Vagina (tissue), 2 donors: ENCODE results near the gene INPP5K. TPM values are rescaled to one million over a fixed set of nuclear protein-coding genes. Genes with fewer than 3 reads are reported as not detected.
A peak's percentile ranks its signal among the peaks of the same experiment; 100 is the strongest.

Experiments used
- DNase-seq, 2 donors: peaks; one replicate each; pipeline ENCODE4 v3.0.0-alpha.2; 2017; ENCODE audit errors: extremely low spot score in 2 of 2
- H3K27ac ChIP-seq: fragments of 200-600 bp; sonication (generic); one replicate; pipeline ENCODE4 v1.5.1; 2019
- H3K27me3 ChIP-seq: fragments of 200-600 bp; sonication (generic); one replicate; pipeline ENCODE4 v1.5.1; 2019
- H3K36me3 ChIP-seq, 2 donors: fragments of 200-600 bp; sonication (generic); one replicate each; pipeline ENCODE4 v1.5.1; 2017 to 2019
- H3K4me1 ChIP-seq: fragments of 200-600 bp; sonication (generic); one replicate; pipeline ENCODE4 v1.5.1; 2019
- H3K4me3 ChIP-seq, 2 donors: fragments of 200-600 bp; sonication (generic); 1 replicate in 1 of 2; 2 replicates in 1 of 2; pipeline ENCODE4 v1.5.1; 2016 to 2019
- H3K9me3 ChIP-seq: fragments of 200-600 bp; sonication (generic); one replicate; pipeline ENCODE4 v1.5.1; 2019
- CTCF ChIP-seq, 3 experiments: fragments of 450-650 bp in 2 of 3; fragments of 200-600 bp in 1 of 3; sonication (generic) in 1 of 3; IDR thresholded peaks; one replicate each; pipeline ENCODE4 v1.5.1; 2017 to 2019; ENCODE audit warnings: antibody characterized with exemption in 3 of 3, mild to moderate bottlenecking in 2 of 3, moderate library complexity in 2 of 3
- POLR2A ChIP-seq, 2 donors: fragments of 450-650 bp; IDR thresholded peaks; one replicate each; pipeline ENCODE4 v1.6.1; 2017; ENCODE audit warnings: antibody characterized with exemption in 2 of 2, mild to moderate bottlenecking in 2 of 2, moderate library complexity in 2 of 2
- POLR2AphosphoS5 ChIP-seq, 2 donors: sonication (generic); formaldehyde crosslinking; IDR thresholded peaks; one replicate each; pipeline ENCODE4 v1.9.0; 2017; ENCODE audit warnings: antibody characterized with exemption in 2 of 2, mild to moderate bottlenecking in 2 of 2, low read depth in 1 of 2; ENCODE audit not compliant: insufficient read depth in 1 of 2
- intact Hi-C: fragments of 100-400 bp; cut with DNase I; formaldehyde crosslinking; loops from one replicate; pipeline ENCODE4 v1.15.1; 2023
- total RNA-seq: library from RNA; depleted of rRNA; stranded (reverse); fragments of >200 nt; gene quantifications from one replicate; pipeline ENCODE4 v1.2.3, GENCODE V29; 2016

Gene INPP5K
- total RNA-seq, 1 donor from 2014 or later = 96.0 TPM

DNA sequence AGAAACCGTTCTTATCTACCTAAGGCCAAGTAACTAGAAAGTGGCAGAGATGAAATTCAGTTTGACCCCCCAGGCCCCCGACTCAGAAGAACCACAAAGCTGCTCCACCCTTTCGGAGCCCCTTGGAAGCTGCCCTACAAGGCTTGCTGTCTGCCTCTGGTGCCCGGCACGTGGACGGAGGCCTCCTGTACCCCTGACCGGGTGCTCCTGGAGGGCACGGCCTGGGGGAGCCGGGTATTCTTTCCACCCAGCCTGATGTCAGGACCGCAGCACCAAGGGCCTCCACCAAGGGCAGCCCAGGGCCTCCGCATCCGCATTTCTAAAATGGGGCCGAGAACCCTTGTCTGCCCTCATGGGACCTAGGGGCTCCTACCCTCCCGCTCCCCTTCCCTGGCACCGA lies 44.9 kb downstream of the INPP5K start:
- H3K9me3 ChIP-seq = no peaks in the 10 kb centered on the region
- peaks cover 0 to 75% of the 10 kb centered on the region in 2 donors for H3K36me3 ChIP-seq
- DNase-seq = no peak
- no peak overlapping the region for H3K4me3 ChIP-seq
- H3K27ac ChIP-seq = no peak overlapping the region
- H3K27me3 ChIP-seq = no peaks in the 10 kb centered on the region
- H3K4me1 ChIP-seq = no peaks in the 10 kb centered on the region
- TF ChIP-seq POLR2A (IDR thresholded peaks at IDR 0.05) = no peak
- TF ChIP-seq CTCF (IDR thresholded peaks at IDR 0.05) = no peak
- no peak for TF ChIP-seq POLR2AphosphoS5 (IDR thresholded peaks at IDR 0.05; ENCODE audit: insufficient read depth in 1 of 2, low read depth in 1 of 2)
- intact Hi-C loops = no loop called here

GRCh38 chr17:1470755-1471462 lies 45.5 kb downstream of the INPP5K start:
- DNase-seq = peak in 1 of 2 donors; percentile 85
- peaks cover 0 to 71% of the 10 kb centered on the region in 2 donors for H3K36me3 ChIP-seq
- no peak overlapping the region for H3K27ac ChIP-seq
- H3K4me1 ChIP-seq = no peaks in the 10 kb centered on the region
- no peaks in the 10 kb centered on the region for H3K27me3 ChIP-seq
- TF ChIP-seq POLR2A (IDR thresholded peaks at IDR 0.05) = no peak
- no peak for TF ChIP-seq CTCF (IDR thresholded peaks at IDR 0.05)
- TF ChIP-seq POLR2AphosphoS5 (IDR thresholded peaks at IDR 0.05; ENCODE audit: insufficient read depth in 1 of 2, low read depth in 1 of 2) = no peak
- intact Hi-C loops = no loop called here
- H3K4me3 ChIP-seq = no peak overlapping the region
- no peaks in the 10 kb centered on the region for H3K9me3 ChIP-seq

DNA sequence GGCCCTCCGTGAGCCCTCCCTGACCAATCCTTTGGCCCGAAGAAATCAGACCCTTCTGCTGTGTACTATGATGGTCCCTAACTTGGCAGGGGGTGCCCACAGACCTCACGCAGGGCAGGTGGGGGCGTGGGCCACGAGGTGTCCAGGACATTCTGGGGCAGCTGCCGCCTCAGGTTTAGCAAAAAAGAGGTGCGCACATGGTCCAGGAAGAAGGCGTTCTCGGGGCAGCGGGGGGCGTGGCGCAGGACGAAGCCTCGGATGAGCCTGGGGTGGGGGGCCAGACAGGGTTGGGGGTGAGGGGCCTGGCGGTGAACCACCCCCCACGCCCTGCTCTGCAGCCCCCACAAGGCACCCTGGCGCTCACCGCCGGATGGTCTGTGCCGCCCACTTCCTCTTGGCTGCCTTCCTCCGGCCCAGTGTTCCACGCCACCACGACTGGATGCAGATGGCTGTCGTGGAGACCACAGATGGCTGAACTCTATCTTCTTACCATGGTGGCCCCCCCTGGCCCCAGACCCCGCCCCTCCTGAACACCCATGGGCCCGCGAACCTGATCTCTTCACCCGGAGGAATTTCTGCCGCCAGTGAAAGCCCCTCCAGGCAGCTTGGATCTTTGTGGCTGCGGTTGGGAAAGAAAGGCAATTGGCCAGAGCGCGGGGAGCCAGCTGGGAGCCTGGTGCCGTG lies 46.2 kb downstream of the INPP5K start:
- intact Hi-C loops = no loop called here
- DNase-seq = no peak
- no peak overlapping the region for H3K4me3 ChIP-seq
- no peaks in the 10 kb centered on the region for H3K27me3 ChIP-seq
- no peak for TF ChIP-seq POLR2AphosphoS5 (IDR thresholded peaks at IDR 0.05; ENCODE audit: insufficient read depth in 1 of 2, low read depth in 1 of 2)
- no peak for TF ChIP-seq CTCF (IDR thresholded peaks at IDR 0.05)
- no peak for TF ChIP-seq POLR2A (IDR thresholded peaks at IDR 0.05)
- H3K27ac ChIP-seq = no peak overlapping the region
- H3K36me3 ChIP-seq = peaks cover 0 to 64% of the 10 kb centered on the region in 2 donors
- H3K4me1 ChIP-seq = no peaks in the 10 kb centered on the region
- H3K9me3 ChIP-seq = no peaks in the 10 kb centered on the region

DNA sequence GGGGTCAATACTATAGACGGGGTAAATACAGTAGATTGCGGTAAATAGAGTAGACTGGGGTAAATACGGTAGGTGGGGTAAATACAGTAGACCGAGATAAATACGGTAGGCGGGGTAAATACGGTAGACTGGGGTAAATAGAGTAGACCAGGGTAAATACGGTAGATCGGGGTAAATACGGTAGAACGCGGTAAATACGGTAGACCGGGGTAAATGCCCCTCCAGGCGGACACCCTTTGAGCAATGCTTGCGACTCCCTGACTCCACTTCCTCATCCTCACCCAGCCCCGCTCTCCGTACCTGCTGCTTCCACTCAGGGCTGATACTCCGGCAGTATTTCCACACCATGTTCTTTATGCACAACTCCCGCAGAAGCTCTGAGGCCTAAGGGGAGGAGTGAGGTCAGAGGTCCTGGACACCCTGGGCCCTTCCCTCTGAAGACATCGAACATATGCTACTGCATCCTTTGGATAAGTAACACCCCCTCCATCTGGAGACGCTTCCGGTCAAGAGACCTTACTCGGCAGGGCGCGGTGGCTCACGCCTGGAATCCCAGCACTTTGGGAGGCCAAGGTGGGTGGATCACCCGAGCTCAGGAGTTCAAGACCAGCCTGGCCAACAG lies 47.1 kb downstream of the INPP5K start:
- peaks cover 0 to 61% of the 10 kb centered on the region in 2 donors for H3K36me3 ChIP-seq
- H3K4me3 ChIP-seq = no peak overlapping the region
- TF ChIP-seq POLR2A (IDR thresholded peaks at IDR 0.05) (no peak), CTCF (IDR thresholded peaks at IDR 0.05) (no peak), POLR2AphosphoS5 (IDR thresholded peaks at IDR 0.05; ENCODE audit: insufficient read depth in 1 of 2, low read depth in 1 of 2) (no peak)
- no peak for DNase-seq
- intact Hi-C loops = no loop called here
- H3K27ac ChIP-seq = no peak overlapping the region
- H3K27me3 ChIP-seq = no peaks in the 10 kb centered on the region
- no peaks in the 10 kb centered on the region for H3K9me3 ChIP-seq
- no peaks in the 10 kb centered on the region for H3K4me1 ChIP-seq
